Adipose tissue (tissue), 3 donors: ENCODE measurements around the gene TMEM132C. TPM values are rescaled to one million over a fixed set of nuclear protein-coding genes. Genes with fewer than 3 reads are reported as not detected.
"Not testable (repeated sequence)": the region's sequence is repeated elsewhere in the genome, so short reads cannot be mapped to it uniquely, and the experiment has no call there.

Experiments used
- H3K27ac ChIP-seq: one replicate; pipeline ENCODE4 v1.5.1; 2013; ENCODE audit warnings: low read depth, low read length
- WGBS, 3 donors: extraction: QIAGEN DNeasy Blood & Tissue Kit; methylation state at CpG; one replicate each; pipeline ENCODE4 v1.1.7; 2013; 5-methylcytosine and 5-hydroxymethylcytosine counted together
- polyA plus RNA-seq, 3 donors: library from polyadenylated mRNA; stranded (reverse); fragments of 200-250 nt; gene quantifications; one replicate each; pipeline ENCODE4 v1.2.3, GENCODE V29; 2013
- donor health status: healthy with polysubstance abuse.
- donor health status: Bipolar disorder and iron deficiency.
- donor health status: healthy.

Gene TMEM132C
- polyA plus RNA-seq, result 10 to 100 TPM in 2 of 3 donors, 1 to 10 TPM in 1; 3.1 to 55.5 (median 18.7) TPM

GRCh38 chr12:128267131-128267622, at the start of gene TMEM132C:
TMEM132C (plus strand) TSS chr12:128267170; CDS start chr12:128267403, 233 bp downstream.
- WGBS, 3 donors, result 1 to 2% (median 1%) methylated on average over 57 to 73 of the region's 73 CpGs
- no peak within 1 kb of the TSS for H3K27ac ChIP-seq

- WGBS, 3 donors, result 55 to 71% (median 58%) methylated on average over 7 of the region's 7 CpGs
- no peak overlapping the region for H3K27ac ChIP-seq
Observed at GRCh38 chr12:128224226-128224625, 42.7 kb upstream of the TMEM132C start.

- no peak overlapping the region for H3K27ac ChIP-seq
Observed at GRCh38 chr12:128228581-128228980, 38.4 kb upstream of the TMEM132C start.

GRCh38 chr12:128235635-128236417, 31.1 kb upstream of the TMEM132C start:
- WGBS, 3 donors, result 64 to 70% (median 66%) methylated on average over 6 of the region's 6 CpGs
- H3K27ac ChIP-seq, result no peak overlapping the region

More at GRCh38 chr12:128228581-128228980, 38.4 kb upstream of the TMEM132C start:
- 53 to 73% (median 67%) methylated on average over 6 of the region's 6 CpGs for WGBS, 3 donors

- 65 to 82% (median 75%) methylated on average over 1 of the region's 1 CpG for WGBS, 3 donors
- H3K27ac ChIP-seq, result no peak overlapping the region
Observed at GRCh38 chr12:128236525-128236924, 30.4 kb upstream of the TMEM132C start.

GRCh38 chr12:128240745-128241144, 26.2 kb upstream of the TMEM132C start:
- WGBS, 3 donors, result 47 to 68% (median 63%) methylated on average over 2 of the region's 2 CpGs
- no peak overlapping the region for H3K27ac ChIP-seq

- WGBS, 3 donors, result 92 to 96% (median 93%) methylated on average over 2 of the region's 2 CpGs
Observed at GRCh38 chr12:128245121-128245520, 21.8 kb upstream of the TMEM132C start.

GRCh38 chr12:128245905-128246304, 21.1 kb upstream of the TMEM132C start:
- WGBS, 3 donors, result 44 to 56% (median 44%) methylated on average over 7 of the region's 7 CpGs
- no peak overlapping the region for H3K27ac ChIP-seq

More at GRCh38 chr12:128245121-128245520, 21.8 kb upstream of the TMEM132C start:
- no peak overlapping the region for H3K27ac ChIP-seq

- H3K27ac ChIP-seq, result no peak overlapping the region
- 73 to 78% (median 75%) methylated on average over 8 of the region's 8 CpGs for WGBS, 3 donors
Observed at GRCh38 chr12:128250096-128250495, 16.9 kb upstream of the TMEM132C start.

- not testable (repeated sequence) for H3K27ac ChIP-seq
Observed at GRCh38 chr12:128253829-128254228, 13.1 kb upstream of the TMEM132C start.

GRCh38 chr12:128258866-128259555, 8.0 kb upstream of the TMEM132C start:
- WGBS, 3 donors, result 41 to 46% (median 43%) methylated on average over 9 of the region's 9 CpGs
- H3K27ac ChIP-seq, result no peak overlapping the region

GRCh38 chr12:128259556-128260070, 7.4 kb upstream of the TMEM132C start:
- no peak overlapping the region for H3K27ac ChIP-seq
- 11 to 14% (median 13%) methylated on average over 5 of the region's 5 CpGs for WGBS, 3 donors

- H3K27ac ChIP-seq, result no peak overlapping the region
- 84 to 95% (median 94%) methylated on average over 3 of the region's 3 CpGs for WGBS, 3 donors
Observed at GRCh38 chr12:128261757-128262156, 5.2 kb upstream of the TMEM132C start.

GRCh38 chr12:128265566-128265965, 1.4 kb upstream of the TMEM132C start:
- H3K27ac ChIP-seq, result no peak overlapping the region
- 14 to 22% (median 16%) methylated on average over 7 of the region's 7 CpGs for WGBS, 3 donors

- H3K27ac ChIP-seq, result no peak overlapping the region
- 8 to 11% (median 8%) methylated on average over 9 to 12 of the region's 12 CpGs for WGBS, 3 donors
Observed at GRCh38 chr12:128266086-128266485, 884 bp upstream of the TMEM132C start.

GRCh38 chr12:128266541-128267130, 334 bp upstream of the TMEM132C start:
- no peak overlapping the region for H3K27ac ChIP-seq
- WGBS, 3 donors, result 1 to 2% (median 2%) methylated on average over 36 to 58 of the region's 58 CpGs

GRCh38 chr12:128267651-128268378, 845 bp downstream of the TMEM132C start:
- 3 to 5% (median 3%) methylated on average over 51 of the region's 51 CpGs for WGBS, 3 donors
- H3K27ac ChIP-seq, result no peak overlapping the region

GRCh38 chr12:128268379-128268995, 1.5 kb downstream of the TMEM132C start:
- WGBS, 3 donors, result 2 to 4% (median 2%) methylated on average over 32 of the region's 32 CpGs
- H3K27ac ChIP-seq, result no peak overlapping the region
